H9 (cell line): ENCODE data around the gene LYPD1. TPM values are rescaled to one million over a fixed set of nuclear protein-coding genes. Genes with fewer than 3 reads are reported as not detected.

Experiments
- DNase-seq: peaks from one replicate; pipeline ENCODE4 v3.0.0-alpha.2; 2017
- H2AFZ ChIP-seq: one replicate; pipeline ENCODE4 v1.6.1; 2013; ENCODE audit warnings: mild to moderate bottlenecking, low read length, control low read depth, moderate library complexity
- H2AK5ac ChIP-seq: 2 replicates; pipeline ENCODE4 v1.6.1; 2013; ENCODE audit warnings: low read length, control low read depth, mixed read lengths; ENCODE audit not compliant: insufficient read length
- H2BK120ac ChIP-seq: one replicate; pipeline ENCODE4 v1.6.1; 2013; ENCODE audit warnings: low read depth, mild to moderate bottlenecking, low read length, control low read depth, inconsistent platforms; ENCODE audit not compliant: poor library complexity, severe bottlenecking
- H2BK12ac ChIP-seq: 2 replicates; pipeline ENCODE4 v1.6.1; 2013; ENCODE audit warnings: low read length, control low read depth, mixed read lengths, low read depth; ENCODE audit not compliant: insufficient read length
- H2BK15ac ChIP-seq: 2 replicates; pipeline ENCODE4 v1.6.1; 2013; ENCODE audit warnings: low read depth, low read length, control low read depth
- H2BK20ac ChIP-seq: one replicate; pipeline ENCODE4 v1.6.1; 2013; ENCODE audit warnings: low read depth, mild to moderate bottlenecking, low read length, control low read depth, inconsistent platforms; ENCODE audit not compliant: poor library complexity, severe bottlenecking
- H2BK5ac ChIP-seq: 2 replicates; pipeline ENCODE4 v1.6.1; 2013; ENCODE audit warnings: low read length, control low read depth, mixed read lengths; ENCODE audit not compliant: insufficient read length
- H3K14ac ChIP-seq: 2 replicates; pipeline ENCODE4 v1.6.1; 2013; ENCODE audit warnings: low read length, control low read depth; ENCODE audit not compliant: insufficient read depth
- H3K18ac ChIP-seq: 2 replicates; pipeline ENCODE4 v1.6.1; 2013; ENCODE audit warnings: low read depth, mild to moderate bottlenecking, mixed read lengths, low read length, control low read depth; ENCODE audit not compliant: insufficient read length
- H3K23ac ChIP-seq: 2 replicates; pipeline ENCODE4 v1.6.1; 2013; ENCODE audit warnings: low read length, control low read depth, mixed read lengths, low read depth; ENCODE audit not compliant: insufficient read length
- H3K23me2 ChIP-seq: 2 replicates; pipeline ENCODE4 v1.6.1; 2013; ENCODE audit warnings: low read depth, mild to moderate bottlenecking, mixed read lengths, low read length, control low read depth; ENCODE audit not compliant: insufficient read length, poor library complexity, severe bottlenecking
- H3K27ac ChIP-seq: 2 replicates; pipeline ENCODE4 v1.5.1; 2013; ENCODE audit warnings: low read length, control low read depth, mixed read lengths, low read depth; ENCODE audit not compliant: insufficient read length
- H3K27me3 ChIP-seq: 2 replicates; pipeline ENCODE4 v1.6.1; 2013; ENCODE audit warnings: low read length, control low read depth, inconsistent platforms; ENCODE audit not compliant: insufficient read depth
- H3K4ac ChIP-seq: 2 replicates; pipeline ENCODE4 v1.6.1; 2013; ENCODE audit warnings: low read depth, mild to moderate bottlenecking, control low read depth, inconsistent platforms, low read length, moderate library complexity
- H3K4me1 ChIP-seq: 2 replicates; pipeline ENCODE4 v1.6.1; 2013; ENCODE audit warnings: low read length, control low read depth, inconsistent platforms; ENCODE audit not compliant: insufficient read depth
- H3K4me2 ChIP-seq: 2 replicates; pipeline ENCODE4 v1.6.1; 2013; ENCODE audit warnings: low read length, control low read depth, mixed read lengths; ENCODE audit not compliant: insufficient read length, insufficient read depth
- H3K56ac ChIP-seq: 2 replicates; pipeline ENCODE4 v1.6.1; 2013; ENCODE audit warnings: low read depth, mild to moderate bottlenecking, mixed read lengths, low read length, control low read depth; ENCODE audit not compliant: insufficient read length
- H3K79me1 ChIP-seq: 2 replicates; pipeline ENCODE4 v1.6.1; 2013; ENCODE audit warnings: low read depth, mild to moderate bottlenecking, moderate library complexity, low read length, control low read depth, inconsistent platforms; ENCODE audit not compliant: insufficient read depth, poor library complexity, severe bottlenecking
- H3K79me2 ChIP-seq: 2 replicates; pipeline ENCODE4 v1.6.1; 2013; ENCODE audit warnings: low read length, control low read depth, inconsistent platforms; ENCODE audit not compliant: insufficient read depth
- H3K9ac ChIP-seq: 2 replicates; pipeline ENCODE4 v1.6.1; 2013; ENCODE audit warnings: low read length, control low read depth, mixed read lengths; ENCODE audit not compliant: insufficient read length; ENCODE audit errors: extremely low read depth
- H3K9me3 ChIP-seq: one replicate; pipeline ENCODE4 v1.6.1; 2013; ENCODE audit warnings: low read depth, low read length, inconsistent platforms; ENCODE audit not compliant: control insufficient read depth
- H3T11ph ChIP-seq: one replicate; pipeline ENCODE4 v1.6.1; 2013; ENCODE audit warnings: mild to moderate bottlenecking, low read length, control low read depth, inconsistent platforms
- H4K20me1 ChIP-seq: one replicate; pipeline ENCODE4 v1.6.1; 2013; ENCODE audit not compliant: control insufficient read depth, insufficient read length, insufficient read depth
- H4K5ac ChIP-seq: 2 replicates; pipeline ENCODE4 v1.6.1; 2013; ENCODE audit warnings: low read depth, mild to moderate bottlenecking, mixed read lengths, low read length, control low read depth; ENCODE audit not compliant: insufficient read length
- H4K8ac ChIP-seq: replicated peaks from 2 replicates; pipeline ENCODE4 v1.6.1; 2013; ENCODE audit warnings: low read length, control low read depth, mixed read lengths, low read depth; ENCODE audit not compliant: insufficient read length
- H4K91ac ChIP-seq: 2 replicates; pipeline ENCODE4 v1.6.1; 2013; ENCODE audit warnings: low read depth, mild to moderate bottlenecking, moderate library complexity, mixed read lengths, low read length, control low read depth; ENCODE audit not compliant: insufficient read length
- H3K27ac Mint-ChIP-seq, 3 experiments: 2 replicates in 2 of 3; 3 replicates in 1 of 3; pipeline ENCODE4 v1.8.0; 2020 to 2021; ENCODE audit warnings: mixed read lengths in 3 of 3, mild to moderate bottlenecking in 1 of 3, moderate library complexity in 1 of 3
- H3K27me3 Mint-ChIP-seq: 2 replicates; pipeline ENCODE4 v1.8.0; 2021; ENCODE audit warnings: low read depth, mild to moderate bottlenecking, moderate library complexity, mixed read lengths
- H3K36me3 Mint-ChIP-seq, 3 experiments: 2 replicates in 2 of 3; 3 replicates in 1 of 3; pipeline ENCODE4 v1.8.0; 2020 to 2021; ENCODE audit warnings: low read depth in 3 of 3, mixed read lengths in 3 of 3; ENCODE audit not compliant: insufficient read depth in 1 of 3
- H3K4me1 Mint-ChIP-seq, 2 experiments: 2 replicates each; pipeline ENCODE4 v1.8.0; 2020; ENCODE audit warnings: mixed read lengths in 2 of 2
- H3K4me3 Mint-ChIP-seq, 2 experiments: 2 replicates in 1 of 2; 3 replicates in 1 of 2; pipeline ENCODE4 v1.8.0; 2020 to 2021; ENCODE audit warnings: mild to moderate bottlenecking in 2 of 2, mixed read lengths in 2 of 2, moderate library complexity in 1 of 2
- H3K9me3 Mint-ChIP-seq, 2 experiments: 2 replicates in 1 of 2; 3 replicates in 1 of 2; pipeline ENCODE4 v1.8.0; 2020; ENCODE audit warnings: mild to moderate bottlenecking in 2 of 2, mixed read lengths in 2 of 2, moderate library complexity in 1 of 2
- CTCF ChIP-seq: fragments of 200-600 bp; sonication (generic); conservative IDR thresholded peaks from 3 replicates; pipeline ENCODE4 v1.8.0; 2021; ENCODE audit warnings: antibody characterized with exemption, mild to moderate bottlenecking
- WGBS: extraction: QIAGEN DNeasy Blood & Tissue Kit; methylation state at CpG from one replicate; pipeline ENCODE4 v1.1.7; 2013; ENCODE audit warnings: missing lambda C conversion rate, low lambda C conversion rate, mixed read lengths; ENCODE audit not compliant: insufficient read length; ENCODE audit errors: extremely low coverage; 5-methylcytosine and 5-hydroxymethylcytosine counted together
- total RNA-seq: library from RNA; stranded (reverse); gene quantifications from 2 replicates; pipeline ENCODE4 v1.2.1, GENCODE V29; 2021

LYPD1 gene
- total RNA-seq, 1 experiment from 2014 or later: 10.6 TPM

GRCh38 chr2:132599556-132599955 is 70.4 kb downstream of the LYPD1 start:
- H2BK15ac ChIP-seq: no peak overlapping the region
- no peak overlapping the region for H3K14ac ChIP-seq
- H3K27me3 Mint-ChIP-seq: peaks cover 2% of the 10 kb centered on the region; the same call in 1 of the 2 replicates
- no peak overlapping the region for H4K5ac ChIP-seq
- no peaks in the 10 kb centered on the region for H4K20me1 ChIP-seq
- no peaks in the 10 kb centered on the region for H3K27me3 ChIP-seq
- H3K23me2 ChIP-seq: no peaks in the 10 kb centered on the region
- no peak overlapping the region for H3K4ac ChIP-seq
- H2BK120ac ChIP-seq: no peak overlapping the region
- no peak overlapping the region for H3T11ph ChIP-seq
- WGBS: no CpG with 5 or more reads among the region's 4 CpGs
- no peak overlapping the region for H2AK5ac ChIP-seq
- H2AFZ ChIP-seq: no peak overlapping the region
- peaks cover 0 to 5% of the 10 kb centered on the region in 2 experiments; a peak in 1 of 5 replicates for H3K9me3 Mint-ChIP-seq
- H3K36me3 Mint-ChIP-seq: no peaks in the 10 kb centered on the region
- H3K23ac ChIP-seq: no peak overlapping the region
- no peak for TF ChIP-seq CTCF
- H3K56ac ChIP-seq: no peak overlapping the region
- H3K79me1 ChIP-seq: no peaks in the 10 kb centered on the region
- no peak overlapping the region for H4K8ac ChIP-seq
- H2BK5ac ChIP-seq: no peak overlapping the region
- no peak overlapping the region for H4K91ac ChIP-seq
- H3K4me3 Mint-ChIP-seq: no peak overlapping the region
- no peak overlapping the region for H3K27ac ChIP-seq
- no peaks in the 10 kb centered on the region for H3K79me2 ChIP-seq
- no peaks in the 10 kb centered on the region for H3K9me3 ChIP-seq
- no peak for DNase-seq
- no peak overlapping the region for H2BK20ac ChIP-seq
- H3K18ac ChIP-seq: no peak overlapping the region
- H3K4me1 Mint-ChIP-seq: peaks cover 5 to 9% of the 10 kb centered on the region in 2 experiments
- H3K4me1 ChIP-seq: no peaks in the 10 kb centered on the region
- H3K9ac ChIP-seq: no peak overlapping the region
- no peak overlapping the region for H2BK12ac ChIP-seq
- H3K4me2 ChIP-seq: no peak overlapping the region
- no peak overlapping the region for H3K27ac Mint-ChIP-seq
